ENCODE results near the gene SRSF3. TPM values are rescaled to one million over a fixed set of nuclear protein-coding genes. Genes with fewer than 3 reads are reported as not detected.
"Not testable (repeated sequence)": the region's sequence is repeated elsewhere in the genome, so short reads cannot be mapped to it uniquely, and the experiment has no call there.

The SRSF3 gene
- total RNA-seq, 2 experiments from 2014 or later = 394 to 441 TPM

- no peak for DNase-seq
- H3K36me3 Mint-ChIP-seq (ENCODE audit: low read depth) = no peaks in the 10 kb centered on the region
- H3K4me3 Mint-ChIP-seq = no peak overlapping the region
- ChIA-PET CTCF (no interaction called here), POLR2A (interaction anchor here (0.6 kb wide), 1 partner anchor 127 kb away, joined by 5 read pairs; no protein-coding TSS in a partner anchor)
- no peaks in the 10 kb centered on the region for H3K9me3 Mint-ChIP-seq
- no peak overlapping the region for H3K27ac Mint-ChIP-seq
- peaks cover 10% of the 10 kb centered on the region for H3K27me3 Mint-ChIP-seq
- no peaks in the 10 kb centered on the region for H3K4me1 Mint-ChIP-seq
Observed at GRCh38 chr6:36560822-36561221, 33.3 kb upstream of the SRSF3 start.

- Mint-ChIP-seq H3K9me3 (no peaks in the 10 kb centered on the region), H3K27ac (no peak overlapping the region), H3K4me1 (no peaks in the 10 kb centered on the region), H3K27me3 (peaks cover 10% of the 10 kb centered on the region), H3K4me3 (no peak overlapping the region), H3K36me3 (ENCODE audit: low read depth) (no peaks in the 10 kb centered on the region)
- POLR2A ChIA-PET = no interaction called here
- no peak for DNase-seq
- CTCF ChIA-PET = interaction anchor here (0.9 to 1.0 kb wide), 2 partner anchors 9 to 11 kb away, joined by 3 to 4 read pairs; no protein-coding TSS in a partner anchor
Observed at GRCh38 chr6:36563237-36563927, 30.8 kb upstream of the SRSF3 start.

- no peaks in the 10 kb centered on the region for H3K36me3 Mint-ChIP-seq (ENCODE audit: low read depth)
- H3K27ac Mint-ChIP-seq = no peak overlapping the region
- no peak overlapping the region for H3K4me3 Mint-ChIP-seq
- peaks cover 10% of the 10 kb centered on the region for H3K27me3 Mint-ChIP-seq
- no peaks in the 10 kb centered on the region for H3K9me3 Mint-ChIP-seq
- DNase-seq = no peak
- ChIA-PET POLR2A (no interaction called here), CTCF (interaction anchor here (0.9 to 1.0 kb wide), 2 partner anchors 8 to 12 kb away, joined by 3 to 4 read pairs; no protein-coding TSS in a partner anchor)
- no peaks in the 10 kb centered on the region for H3K4me1 Mint-ChIP-seq
Observed at GRCh38 chr6:36563928-36564284, 30.3 kb upstream of the SRSF3 start.

- H3K27ac Mint-ChIP-seq = no peak overlapping the region
- no peaks in the 10 kb centered on the region for H3K9me3 Mint-ChIP-seq
- H3K36me3 Mint-ChIP-seq (ENCODE audit: low read depth) = no peaks in the 10 kb centered on the region
- peaks cover 7% of the 10 kb centered on the region for H3K27me3 Mint-ChIP-seq
- H3K4me3 Mint-ChIP-seq = no peak overlapping the region
- POLR2A ChIA-PET = interaction anchor here (0.5 kb wide), 1 partner anchor 9 kb away, joined by 7 read pairs; no protein-coding TSS in a partner anchor
- peaks cover 3% of the 10 kb centered on the region for H3K4me1 Mint-ChIP-seq
- no peak for DNase-seq
- CTCF ChIA-PET = interaction anchor here (0.8 to 1.2 kb wide), 2 partner anchors 13 to 22 kb away, joined by 3 read pairs; no protein-coding TSS in a partner anchor
Observed at GRCh38 chr6:36566418-36566905, 27.7 kb upstream of the SRSF3 start.

- POLR2A ChIA-PET = no interaction called here
- Mint-ChIP-seq H3K9me3 (peaks cover 5% of the 10 kb centered on the region), H3K36me3 (ENCODE audit: low read depth) (no peaks in the 10 kb centered on the region), H3K4me1 (peaks cover 3% of the 10 kb centered on the region), H3K27ac (no peak overlapping the region), H3K4me3 (no peak overlapping the region), H3K27me3 (peaks cover 4% of the 10 kb centered on the region)
- DNase-seq = no peak
- CTCF ChIA-PET = interaction anchor here (1.3 kb wide), 1 partner anchor 12 kb away, joined by 3 read pairs; no protein-coding TSS in a partner anchor
Observed at GRCh38 chr6:36570264-36570663, 23.9 kb upstream of the SRSF3 start.

- Mint-ChIP-seq H3K4me3 (no peak overlapping the region), H3K4me1 (peaks cover 3% of the 10 kb centered on the region), H3K9me3 (peaks cover 5% of the 10 kb centered on the region), H3K27me3 (peaks cover 4% of the 10 kb centered on the region), H3K27ac (no peak overlapping the region), H3K36me3 (ENCODE audit: low read depth) (no peaks in the 10 kb centered on the region)
- CTCF ChIA-PET = interaction anchor here (0.5 to 1.6 kb wide), 5 partner anchors 8 to 844 kb away, joined by 3 to 4 read pairs (median 3); no protein-coding TSS in a partner anchor
- no peak for DNase-seq
- POLR2A ChIA-PET = no interaction called here
Observed at GRCh38 chr6:36571122-36572043, 22.8 kb upstream of the SRSF3 start.

- H3K27ac Mint-ChIP-seq; H3K27me3 Mint-ChIP-seq; H3K36me3 Mint-ChIP-seq (ENCODE audit: low read depth); H3K4me1 Mint-ChIP-seq; H3K9me3 Mint-ChIP-seq; POLR2A ChIA-PET; H3K4me3 Mint-ChIP-seq; DNase-seq: not testable (repeated sequence)
- CTCF ChIA-PET = interaction anchor here (0.6 to 1.6 kb wide), 4 partner anchors 9 to 262 kb away, joined by 3 to 4 read pairs (median 3); no protein-coding TSS in a partner anchor
Observed at GRCh38 chr6:36572353-36573311, 21.5 kb upstream of the SRSF3 start.

- DNase-seq = no peak
- Mint-ChIP-seq H3K27ac (no peak overlapping the region), H3K9me3 (peaks cover 5% of the 10 kb centered on the region), H3K27me3 (peaks cover 4% of the 10 kb centered on the region), H3K4me1 (peaks cover 8% of the 10 kb centered on the region), H3K36me3 (ENCODE audit: low read depth) (no peaks in the 10 kb centered on the region), H3K4me3 (no peak overlapping the region)
- CTCF ChIA-PET = interaction anchor here (0.7 kb wide), 1 partner anchor 58 kb away, joined by 3 read pairs; no protein-coding TSS in a partner anchor
- POLR2A ChIA-PET = no interaction called here
Observed at GRCh38 chr6:36574679-36575078, 19.5 kb upstream of the SRSF3 start.

- Mint-ChIP-seq H3K4me1 (peaks cover 7% of the 10 kb centered on the region), H3K27me3 (peaks cover 4% of the 10 kb centered on the region), H3K36me3 (ENCODE audit: low read depth) (no peaks in the 10 kb centered on the region), H3K9me3 (peaks cover 5% of the 10 kb centered on the region), H3K4me3 (no peak overlapping the region), H3K27ac (no peak overlapping the region)
- DNase-seq = no peak
- ChIA-PET POLR2A (no interaction called here), CTCF (interaction anchor here (1.3 to 1.8 kb wide), 2 partner anchors 11 to 12 kb away, joined by 3 to 4 read pairs; no protein-coding TSS in a partner anchor)
Observed at GRCh38 chr6:36576578-36576977, 17.6 kb upstream of the SRSF3 start.

GRCh38 chr6:36577301-36577700, 16.9 kb upstream of the SRSF3 start:
- no peak for DNase-seq

GRCh38 chr6:36578030-36578429, 16.1 kb upstream of the SRSF3 start:
- no peak for DNase-seq
- H3K27me3 Mint-ChIP-seq = peaks cover 4% of the 10 kb centered on the region
- POLR2A ChIA-PET = no interaction called here
- peaks cover 9% of the 10 kb centered on the region for H3K4me1 Mint-ChIP-seq
- H3K4me3 Mint-ChIP-seq = no peak overlapping the region
- H3K9me3 Mint-ChIP-seq = peaks cover 5% of the 10 kb centered on the region
- H3K27ac Mint-ChIP-seq = no peak overlapping the region
- no peaks in the 10 kb centered on the region for H3K36me3 Mint-ChIP-seq (ENCODE audit: low read depth)
- CTCF ChIA-PET = interaction anchor here (1.0 kb wide), 1 partner anchor 219 kb away, joined by 3 read pairs; no protein-coding TSS in a partner anchor

More at GRCh38 chr6:36577301-36577700, 16.9 kb upstream of the SRSF3 start:
- ChIA-PET CTCF (interaction anchor here (0.7 to 1.3 kb wide), 3 partner anchors 12 to 779 kb away, joined by 3 to 5 read pairs (median 3); no protein-coding TSS in a partner anchor), POLR2A (no interaction called here)
- Mint-ChIP-seq H3K4me3 (no peak overlapping the region), H3K9me3 (peaks cover 5% of the 10 kb centered on the region), H3K27me3 (peaks cover 4% of the 10 kb centered on the region), H3K36me3 (ENCODE audit: low read depth) (no peaks in the 10 kb centered on the region), H3K27ac (no peak overlapping the region), H3K4me1 (peaks cover 7% of the 10 kb centered on the region)

- Mint-ChIP-seq H3K4me1 (peaks cover 11% of the 10 kb centered on the region), H3K36me3 (ENCODE audit: low read depth) (no peaks in the 10 kb centered on the region), H3K4me3 (no peak overlapping the region), H3K9me3 (peaks cover 5% of the 10 kb centered on the region), H3K27me3 (peaks cover 4% of the 10 kb centered on the region), H3K27ac (no peak overlapping the region)
- ChIA-PET POLR2A (no interaction called here), CTCF (interaction anchor here (0.6 to 1.7 kb wide), 3 partner anchors 10 to 30 kb away, joined by 3 to 5 read pairs (median 3); no protein-coding TSS in a partner anchor)
- no peak for DNase-seq
Observed at GRCh38 chr6:36578431-36578830, 15.7 kb upstream of the SRSF3 start.

Measured in activated CD4-positive, alpha-beta T cell treated with anti-CD3 and anti-CD28 coated beads, Interleukin-2, amount 10 ng/mL, durations not matched to agents 7 days and 5 days (primary cell).